AG04449 (cell line): Measurements from ENCODE around the gene CTTNBP2NL.
"Not testable (repeated sequence)": the region's sequence is repeated elsewhere in the genome, so short reads cannot be mapped to it uniquely, and the experiment has no call there.

Source experiments
- CTCF ChIA-PET: fragments of 350-600 bp; formaldehyde crosslinking; extraction: SDS; loops from one replicate; lab custom pipeline; 2021; ENCODE audit warnings: antibody characterized with exemption; lab: Yijun Ruan, JAX
- POLR2A ChIA-PET: fragments of 400-600, 350-600 bp; formaldehyde crosslinking; extraction: SDS; loops from one replicate; lab custom pipeline; 2020; ENCODE audit warnings: antibody characterized with exemption, inconsistent platforms; lab: Yijun Ruan, JAX
- DNase-seq: peaks from one replicate; pipeline ENCODE4 v3.0.0-alpha.2; 2010; ENCODE audit warnings: low read depth, low spot score
- H3K4me3 ChIP-seq: 2 replicates; pipeline ENCODE4 v1.5.1; 2011; ENCODE audit warnings: low read depth, mild to moderate bottlenecking, control low read depth, low read length
- CTCF ChIP-seq: IDR thresholded peaks from one replicate; pipeline ENCODE4 v1.5.1; 2011; ENCODE audit warnings: mild to moderate bottlenecking, moderate library complexity, low read length, control low read depth, inconsistent platforms; ENCODE audit not compliant: insufficient read depth; ENCODE audit errors: missing control alignments

CTTNBP2NL gene

DNA sequence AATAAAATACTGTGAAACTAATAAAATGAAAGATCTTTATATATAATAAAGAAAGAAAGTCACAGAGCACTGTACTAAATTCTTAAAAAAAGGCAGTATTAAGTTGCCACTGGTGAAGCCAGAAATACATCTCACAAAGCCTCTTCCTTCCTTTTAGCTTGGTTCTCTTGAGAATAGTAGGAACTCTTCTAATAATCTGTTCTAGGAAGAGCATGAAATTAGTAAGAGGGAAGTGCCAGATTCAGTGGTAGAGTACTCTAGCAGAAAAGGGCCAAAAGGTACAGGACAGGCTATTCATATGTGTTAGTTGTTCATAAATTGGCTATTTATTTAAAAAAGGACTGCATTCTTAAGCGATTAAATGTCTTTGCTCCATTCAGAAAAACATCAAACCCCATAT is 33.7 kb downstream of the CTTNBP2NL start:
- H3K4me3 ChIP-seq = no peak overlapping the region
- ChIA-PET CTCF (interaction anchor here (1.2 to 2.4 kb wide), 6 partner anchors 9 to 184 kb away, joined by 3 to 9 read pairs (median 3); no protein-coding TSS in a partner anchor), POLR2A (no interaction called here)
- DNase-seq = no peak
- TF ChIP-seq CTCF = no peak

DNA sequence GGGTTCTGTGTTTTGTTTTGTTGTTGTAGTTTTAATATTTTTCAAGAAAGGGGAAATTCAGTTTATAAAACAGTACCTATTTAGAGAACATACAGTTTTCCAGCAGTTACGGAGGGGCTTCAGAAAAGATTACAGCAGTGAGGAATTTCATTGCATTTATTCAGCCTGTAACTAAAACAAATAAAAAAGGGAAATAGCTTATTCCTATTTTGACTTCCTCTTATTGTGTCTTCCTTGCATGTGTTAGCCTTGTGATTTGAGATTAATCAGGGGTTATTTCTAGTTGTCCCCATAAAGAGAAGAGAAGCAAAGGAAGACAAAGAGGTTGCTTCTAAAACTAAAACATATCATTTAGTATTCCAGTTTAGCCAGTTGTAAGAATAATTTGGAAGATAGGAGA is 35.0 kb downstream of the CTTNBP2NL start:
- no peak for TF ChIP-seq CTCF
- H3K4me3 ChIP-seq = no peak overlapping the region
- ChIA-PET CTCF (interaction anchor here (0.6 to 2.4 kb wide), 3 partner anchors 8 to 183 kb away, joined by 3 to 9 read pairs (median 3); no protein-coding TSS in a partner anchor), POLR2A (interaction anchor here (0.6 kb wide), 1 partner anchor 1367 kb away, joined by 3 read pairs; no protein-coding TSS in a partner anchor)
- DNase-seq = no peak

GRCh38 chr1:112435448-112435847 is 39.4 kb downstream of the CTTNBP2NL start:
- POLR2A ChIA-PET = no interaction called here
- H3K4me3 ChIP-seq = no peak overlapping the region
- no peak for DNase-seq
- no peak for TF ChIP-seq CTCF
- CTCF ChIA-PET = interaction anchor here (0.6 to 1.3 kb wide), 4 partner anchors 9 to 178 kb away, joined by 3 to 4 read pairs (median 3); no protein-coding TSS in a partner anchor

DNA sequence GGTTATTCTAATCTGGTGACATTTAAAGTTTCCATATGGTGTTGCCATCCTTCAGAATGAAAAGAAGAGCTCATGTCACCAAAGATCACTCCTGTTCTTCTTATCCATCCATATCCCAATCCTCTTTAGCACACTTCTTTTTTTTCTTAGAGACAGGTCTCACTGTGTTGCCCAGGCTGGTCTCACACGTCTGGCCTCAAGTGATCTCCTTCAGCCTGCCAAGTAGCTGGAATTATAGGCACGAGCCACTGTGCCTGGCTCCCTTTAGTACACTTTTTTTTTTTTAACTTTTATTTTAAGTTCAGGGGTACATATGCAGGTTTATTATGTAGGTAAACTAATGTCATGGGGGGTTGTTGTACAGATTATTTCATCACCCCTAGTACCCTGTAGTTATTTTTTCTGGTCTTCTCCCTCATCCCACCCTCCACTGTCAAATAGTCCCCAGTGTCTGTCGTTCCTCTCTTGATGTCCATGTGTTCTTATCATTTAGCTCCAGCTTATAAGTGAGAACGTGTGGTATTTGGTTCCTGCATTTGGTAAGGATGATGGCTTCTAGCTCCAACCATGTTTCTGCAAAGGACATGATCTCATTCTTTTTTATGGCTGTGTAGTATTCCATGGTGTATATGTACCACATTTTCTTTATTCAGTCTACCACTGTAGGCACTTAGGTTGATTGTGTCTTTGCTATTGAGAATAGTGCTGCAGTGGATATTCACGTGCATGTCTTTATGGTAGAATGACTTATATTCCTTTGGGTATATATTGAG is 40.6 kb downstream of the CTTNBP2NL start:
- CTCF ChIA-PET = interaction anchor here (1.2 to 1.3 kb wide), 2 partner anchors 8 to 29 kb away, joined by 3 to 4 read pairs; no protein-coding TSS in a partner anchor
- H3K4me3 ChIP-seq = no peak overlapping the region
- TF ChIP-seq CTCF = no peak
- DNase-seq = no peak
- POLR2A ChIA-PET = no interaction called here

DNA sequence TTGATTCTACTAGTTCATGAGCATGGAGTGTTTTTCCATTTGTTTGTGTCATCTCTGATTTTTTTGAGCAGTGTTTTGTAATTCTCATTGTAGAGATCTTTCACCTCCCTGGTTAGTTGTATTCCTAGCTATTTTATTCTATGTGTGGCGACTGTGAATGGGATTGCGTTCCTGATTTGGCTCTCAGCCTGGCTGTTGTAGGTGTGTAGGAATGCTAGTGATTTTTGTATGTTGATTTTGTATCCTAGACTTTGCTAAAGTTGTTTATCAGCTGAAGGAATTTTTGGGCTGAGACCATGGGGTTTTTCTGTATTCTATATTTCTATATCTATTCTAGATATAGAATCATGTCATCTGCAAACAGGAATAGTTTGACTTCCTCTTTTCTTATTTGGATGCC is 42.1 kb downstream of the CTTNBP2NL start:
- POLR2A ChIA-PET, DNase-seq, H3K4me3 ChIP-seq: not testable (repeated sequence)
- CTCF ChIA-PET = interaction anchor here (1.1 to 1.5 kb wide), 2 partner anchors 9 to 28 kb away, joined by 3 to 5 read pairs; no protein-coding TSS in a partner anchor

GRCh38 chr1:112439592-112439991 is 43.6 kb downstream of the CTTNBP2NL start:
- POLR2A ChIA-PET = no interaction called here

More at GRCh38 chr1:112439592-112439991, 43.6 kb downstream of the CTTNBP2NL start:
- no peak for DNase-seq
- CTCF ChIA-PET = interaction anchor here (0.8 to 1.7 kb wide), 7 partner anchors 9 to 62 kb away, joined by 3 to 6 read pairs (median 3); no protein-coding TSS in a partner anchor
- no peak for TF ChIP-seq CTCF
- no peak overlapping the region for H3K4me3 ChIP-seq
